H9 (cell line): ENCODE results near the gene HCCS. TPM values are rescaled to one million over a fixed set of nuclear protein-coding genes. Genes with fewer than 3 reads are reported as not detected.

Experiments used
- DNase-seq: peaks from one replicate; pipeline ENCODE4 v3.0.0-alpha.2; 2017
- H2AFZ ChIP-seq: one replicate; pipeline ENCODE4 v1.6.1; 2013; ENCODE audit warnings: mild to moderate bottlenecking, low read length, control low read depth, moderate library complexity
- H2AK5ac ChIP-seq: 2 replicates; pipeline ENCODE4 v1.6.1; 2013; ENCODE audit warnings: low read length, control low read depth, mixed read lengths; ENCODE audit not compliant: insufficient read length
- H2BK120ac ChIP-seq: one replicate; pipeline ENCODE4 v1.6.1; 2013; ENCODE audit warnings: low read depth, mild to moderate bottlenecking, low read length, control low read depth, inconsistent platforms; ENCODE audit not compliant: poor library complexity, severe bottlenecking
- H2BK12ac ChIP-seq: 2 replicates; pipeline ENCODE4 v1.6.1; 2013; ENCODE audit warnings: low read length, control low read depth, mixed read lengths, low read depth; ENCODE audit not compliant: insufficient read length
- H2BK15ac ChIP-seq: 2 replicates; pipeline ENCODE4 v1.6.1; 2013; ENCODE audit warnings: low read depth, low read length, control low read depth
- H2BK20ac ChIP-seq: one replicate; pipeline ENCODE4 v1.6.1; 2013; ENCODE audit warnings: low read depth, mild to moderate bottlenecking, low read length, control low read depth, inconsistent platforms; ENCODE audit not compliant: poor library complexity, severe bottlenecking
- H2BK5ac ChIP-seq: 2 replicates; pipeline ENCODE4 v1.6.1; 2013; ENCODE audit warnings: low read length, control low read depth, mixed read lengths; ENCODE audit not compliant: insufficient read length
- H3K14ac ChIP-seq: 2 replicates; pipeline ENCODE4 v1.6.1; 2013; ENCODE audit warnings: low read length, control low read depth; ENCODE audit not compliant: insufficient read depth
- H3K18ac ChIP-seq: 2 replicates; pipeline ENCODE4 v1.6.1; 2013; ENCODE audit warnings: low read depth, mild to moderate bottlenecking, mixed read lengths, low read length, control low read depth; ENCODE audit not compliant: insufficient read length
- H3K23ac ChIP-seq: 2 replicates; pipeline ENCODE4 v1.6.1; 2013; ENCODE audit warnings: low read length, control low read depth, mixed read lengths, low read depth; ENCODE audit not compliant: insufficient read length
- H3K23me2 ChIP-seq: 2 replicates; pipeline ENCODE4 v1.6.1; 2013; ENCODE audit warnings: low read depth, mild to moderate bottlenecking, mixed read lengths, low read length, control low read depth; ENCODE audit not compliant: insufficient read length, poor library complexity, severe bottlenecking
- H3K27ac ChIP-seq: 2 replicates; pipeline ENCODE4 v1.5.1; 2013; ENCODE audit warnings: low read length, control low read depth, mixed read lengths, low read depth; ENCODE audit not compliant: insufficient read length
- H3K27me3 ChIP-seq: 2 replicates; pipeline ENCODE4 v1.6.1; 2013; ENCODE audit warnings: low read length, control low read depth, inconsistent platforms; ENCODE audit not compliant: insufficient read depth
- H3K4ac ChIP-seq: 2 replicates; pipeline ENCODE4 v1.6.1; 2013; ENCODE audit warnings: low read depth, mild to moderate bottlenecking, control low read depth, inconsistent platforms, low read length, moderate library complexity
- H3K4me1 ChIP-seq: 2 replicates; pipeline ENCODE4 v1.6.1; 2013; ENCODE audit warnings: low read length, control low read depth, inconsistent platforms; ENCODE audit not compliant: insufficient read depth
- H3K4me2 ChIP-seq: 2 replicates; pipeline ENCODE4 v1.6.1; 2013; ENCODE audit warnings: low read length, control low read depth, mixed read lengths; ENCODE audit not compliant: insufficient read length, insufficient read depth
- H3K56ac ChIP-seq: 2 replicates; pipeline ENCODE4 v1.6.1; 2013; ENCODE audit warnings: low read depth, mild to moderate bottlenecking, mixed read lengths, low read length, control low read depth; ENCODE audit not compliant: insufficient read length
- H3K79me1 ChIP-seq: 2 replicates; pipeline ENCODE4 v1.6.1; 2013; ENCODE audit warnings: low read depth, mild to moderate bottlenecking, moderate library complexity, low read length, control low read depth, inconsistent platforms; ENCODE audit not compliant: insufficient read depth, poor library complexity, severe bottlenecking
- H3K79me2 ChIP-seq: 2 replicates; pipeline ENCODE4 v1.6.1; 2013; ENCODE audit warnings: low read length, control low read depth, inconsistent platforms; ENCODE audit not compliant: insufficient read depth
- H3K9ac ChIP-seq: 2 replicates; pipeline ENCODE4 v1.6.1; 2013; ENCODE audit warnings: low read length, control low read depth, mixed read lengths; ENCODE audit not compliant: insufficient read length; ENCODE audit errors: extremely low read depth
- H3K9me3 ChIP-seq: one replicate; pipeline ENCODE4 v1.6.1; 2013; ENCODE audit warnings: low read depth, low read length, inconsistent platforms; ENCODE audit not compliant: control insufficient read depth
- H3T11ph ChIP-seq: one replicate; pipeline ENCODE4 v1.6.1; 2013; ENCODE audit warnings: mild to moderate bottlenecking, low read length, control low read depth, inconsistent platforms
- H4K20me1 ChIP-seq: one replicate; pipeline ENCODE4 v1.6.1; 2013; ENCODE audit not compliant: control insufficient read depth, insufficient read length, insufficient read depth
- H4K5ac ChIP-seq: 2 replicates; pipeline ENCODE4 v1.6.1; 2013; ENCODE audit warnings: low read depth, mild to moderate bottlenecking, mixed read lengths, low read length, control low read depth; ENCODE audit not compliant: insufficient read length
- H4K8ac ChIP-seq: replicated peaks from 2 replicates; pipeline ENCODE4 v1.6.1; 2013; ENCODE audit warnings: low read length, control low read depth, mixed read lengths, low read depth; ENCODE audit not compliant: insufficient read length
- H4K91ac ChIP-seq: 2 replicates; pipeline ENCODE4 v1.6.1; 2013; ENCODE audit warnings: low read depth, mild to moderate bottlenecking, moderate library complexity, mixed read lengths, low read length, control low read depth; ENCODE audit not compliant: insufficient read length
- H3K27ac Mint-ChIP-seq, 3 experiments: 2 replicates in 2 of 3; 3 replicates in 1 of 3; pipeline ENCODE4 v1.8.0; 2020 to 2021; ENCODE audit warnings: mixed read lengths in 3 of 3, mild to moderate bottlenecking in 1 of 3, moderate library complexity in 1 of 3
- H3K27me3 Mint-ChIP-seq: 2 replicates; pipeline ENCODE4 v1.8.0; 2021; ENCODE audit warnings: low read depth, mild to moderate bottlenecking, moderate library complexity, mixed read lengths
- H3K36me3 Mint-ChIP-seq, 3 experiments: 2 replicates in 2 of 3; 3 replicates in 1 of 3; pipeline ENCODE4 v1.8.0; 2020 to 2021; ENCODE audit warnings: low read depth in 3 of 3, mixed read lengths in 3 of 3; ENCODE audit not compliant: insufficient read depth in 1 of 3
- H3K4me1 Mint-ChIP-seq, 2 experiments: 2 replicates each; pipeline ENCODE4 v1.8.0; 2020; ENCODE audit warnings: mixed read lengths in 2 of 2
- H3K4me3 Mint-ChIP-seq, 2 experiments: 2 replicates in 1 of 2; 3 replicates in 1 of 2; pipeline ENCODE4 v1.8.0; 2020 to 2021; ENCODE audit warnings: mild to moderate bottlenecking in 2 of 2, mixed read lengths in 2 of 2, moderate library complexity in 1 of 2
- H3K9me3 Mint-ChIP-seq, 2 experiments: 2 replicates in 1 of 2; 3 replicates in 1 of 2; pipeline ENCODE4 v1.8.0; 2020; ENCODE audit warnings: mild to moderate bottlenecking in 2 of 2, mixed read lengths in 2 of 2, moderate library complexity in 1 of 2
- CTCF ChIP-seq: fragments of 200-600 bp; sonication (generic); conservative IDR thresholded peaks from 3 replicates; pipeline ENCODE4 v1.8.0; 2021; ENCODE audit warnings: antibody characterized with exemption, mild to moderate bottlenecking
- total RNA-seq: library from RNA; stranded (reverse); gene quantifications from 2 replicates; pipeline ENCODE4 v1.2.1, GENCODE V29; 2021

The HCCS gene
- total RNA-seq, 1 experiment from 2014 or later, result 39.2 TPM

- Histone ChIP-seq H3K4me1 (peaks cover 3% of the 10 kb centered on the region; the same call in 1 of the 2 replicates), H2AFZ (no peak overlapping the region), H3K27ac (no peak overlapping the region), H3T11ph (no peak overlapping the region), H3K9ac (no peak overlapping the region), H2BK5ac (no peak overlapping the region), H3K27me3 (no peaks in the 10 kb centered on the region), H2BK120ac (no peak overlapping the region), H2BK15ac (no peak overlapping the region), H3K23ac (no peak overlapping the region), H4K5ac (no peak overlapping the region), H3K9me3 (no peaks in the 10 kb centered on the region), H2BK12ac (no peak overlapping the region), H3K79me1 (no peaks in the 10 kb centered on the region), H3K23me2 (no peaks in the 10 kb centered on the region), H3K18ac (no peak overlapping the region), H3K79me2 (no peaks in the 10 kb centered on the region), H2AK5ac (no peak overlapping the region), H2BK20ac (no peak overlapping the region), H3K56ac (no peak overlapping the region), H4K8ac (no peak overlapping the region), H3K14ac (no peak overlapping the region), H4K91ac (no peak overlapping the region), H4K20me1 (no peaks in the 10 kb centered on the region), H3K4me2 (no peak overlapping the region), H3K4ac (no peak overlapping the region)
- Mint-ChIP-seq H3K4me3 (no peak overlapping the region), H3K27me3 (no peaks in the 10 kb centered on the region), H3K4me1 (peaks cover 8 to 12% of the 10 kb centered on the region in 2 experiments; a peak in 2 of 4 replicates), H3K36me3 (peaks cover 0 to 2% (median 0%) of the 10 kb centered on the region in 3 experiments; a peak in 1 of 7 replicates), H3K27ac (no peak overlapping the region), H3K9me3 (peaks cover 46 to 57% of the 10 kb centered on the region in 2 experiments)
- TF ChIP-seq CTCF, result no peak
- DNase-seq, result no peak
Observed at GRCh38 chrX:11099465-11099864, 11.7 kb upstream of the HCCS start.
